Stimulated activated memory B cell treated with anti-CD40 and anti-IgM and Interleukin-4, amounts not matched to agents 10 μg/mL and 1 μg/mL and 100 μg/mL, for 72 hours (primary cell): ENCODE data around the gene CDCA5.

Source experiments
- ATAC-seq: fragments of 150-1000 bp; cut with Tn5 transposase; 2 replicates; pipeline ENCODE4 v1.10.0; 2021
- H3K27ac Mint-ChIP-seq: one replicate; pipeline ENCODE4 v1.8.0; 2022; ENCODE audit warnings: mild to moderate bottlenecking, mixed read lengths
- H3K27me3 Mint-ChIP-seq: one replicate; pipeline ENCODE4 v1.8.0; 2022; ENCODE audit warnings: mixed read lengths
- H3K36me3 Mint-ChIP-seq: one replicate; pipeline ENCODE4 v1.8.0; 2022; ENCODE audit warnings: mixed read lengths
- H3K4me1 Mint-ChIP-seq: one replicate; pipeline ENCODE4 v1.8.0; 2022; ENCODE audit warnings: mixed read lengths
- H3K4me3 Mint-ChIP-seq: one replicate; pipeline ENCODE4 v1.8.0; 2022; ENCODE audit warnings: mild to moderate bottlenecking, moderate library complexity, mixed read lengths
- H3K9me3 Mint-ChIP-seq: one replicate; pipeline ENCODE4 v1.8.0; 2022; ENCODE audit warnings: mixed read lengths

CDCA5 gene

GRCh38 chr11:65083834-65084597 is at the start of gene CDCA5, which contains the start of gene ZFPL1:
TSS of gene CDCA5 (minus strand) at chr11:65084040. CDS start at chr11:65083978, 62 bp downstream.
TSS of gene ZFPL1 (plus strand) at chr11:65084222. CDS start at chr11:65084699, 477 bp downstream.
- peak within 1 kb of the TSS; percentile 96 for H3K27ac Mint-ChIP-seq
- peaks cover 26% of the 10 kb centered on the region for H3K36me3 Mint-ChIP-seq
- ATAC-seq: peak; percentile 95
- H3K4me3 Mint-ChIP-seq: peak within 1 kb of the TSS; percentile 97
- H3K27me3 Mint-ChIP-seq: no peaks in the 10 kb centered on the region
- no peaks in the 10 kb centered on the region for H3K9me3 Mint-ChIP-seq
- H3K4me1 Mint-ChIP-seq: peaks cover 42% of the 10 kb centered on the region

- H3K27ac Mint-ChIP-seq: peak overlapping the region; percentile 98
- ATAC-seq: peak; percentile 57
- H3K4me3 Mint-ChIP-seq: peak overlapping the region; percentile 94
- H3K36me3 Mint-ChIP-seq: peaks cover 48% of the 10 kb centered on the region
- peaks cover 81% of the 10 kb centered on the region for H3K4me1 Mint-ChIP-seq
- no peaks in the 10 kb centered on the region for H3K9me3 Mint-ChIP-seq
- no peaks in the 10 kb centered on the region for H3K27me3 Mint-ChIP-seq
Observed at GRCh38 chr11:65132988-65133700, 49.3 kb upstream of the CDCA5 start.

GRCh38 chr11:65132238-65132987 is 48.6 kb upstream of the CDCA5 start:
- Mint-ChIP-seq H3K9me3 (no peaks in the 10 kb centered on the region), H3K36me3 (peaks cover 53% of the 10 kb centered on the region), H3K4me3 (peak overlapping the region; percentile 94), H3K27me3 (no peaks in the 10 kb centered on the region), H3K4me1 (peaks cover 84% of the 10 kb centered on the region), H3K27ac (peak overlapping the region; percentile 98)
- ATAC-seq: peak; percentile 80

- peaks cover 58% of the 10 kb centered on the region for H3K36me3 Mint-ChIP-seq
- peak overlapping the region; percentile 98 for H3K27ac Mint-ChIP-seq
- peak overlapping the region; percentile 94 for H3K4me3 Mint-ChIP-seq
- peaks cover 85% of the 10 kb centered on the region for H3K4me1 Mint-ChIP-seq
- no peaks in the 10 kb centered on the region for H3K9me3 Mint-ChIP-seq
- ATAC-seq: no peak
- H3K27me3 Mint-ChIP-seq: no peaks in the 10 kb centered on the region
Observed at GRCh38 chr11:65131895-65132237, 48.0 kb upstream of the CDCA5 start.

- H3K27me3 Mint-ChIP-seq: no peaks in the 10 kb centered on the region
- H3K36me3 Mint-ChIP-seq: peaks cover 60% of the 10 kb centered on the region
- H3K9me3 Mint-ChIP-seq: no peaks in the 10 kb centered on the region
- no peak for ATAC-seq
- peaks cover 85% of the 10 kb centered on the region for H3K4me1 Mint-ChIP-seq
- H3K27ac Mint-ChIP-seq: peak overlapping the region; percentile 98
- peak overlapping the region; percentile 94 for H3K4me3 Mint-ChIP-seq
Observed at GRCh38 chr11:65131417-65131776, 47.6 kb upstream of the CDCA5 start.

- Mint-ChIP-seq H3K9me3 (no peaks in the 10 kb centered on the region), H3K27me3 (no peaks in the 10 kb centered on the region), H3K4me1 (peaks cover 81% of the 10 kb centered on the region), H3K4me3 (peak overlapping the region; percentile 73), H3K27ac (peak overlapping the region; percentile 98), H3K36me3 (peaks cover 63% of the 10 kb centered on the region)
- no peak for ATAC-seq
Observed at GRCh38 chr11:65130631-65131416, 47.0 kb upstream of the CDCA5 start.

- Mint-ChIP-seq H3K27ac (peak overlapping the region; percentile 98), H3K9me3 (no peaks in the 10 kb centered on the region), H3K27me3 (no peaks in the 10 kb centered on the region), H3K4me1 (peaks cover 72% of the 10 kb centered on the region), H3K36me3 (peaks cover 70% of the 10 kb centered on the region), H3K4me3 (peak overlapping the region; percentile 73)
- ATAC-seq: no peak
Observed at GRCh38 chr11:65129649-65130441, 46.0 kb upstream of the CDCA5 start.

- Mint-ChIP-seq H3K4me3 (no peak overlapping the region), H3K27ac (no peak overlapping the region), H3K36me3 (peaks cover 71% of the 10 kb centered on the region), H3K9me3 (no peaks in the 10 kb centered on the region), H3K27me3 (no peaks in the 10 kb centered on the region), H3K4me1 (peaks cover 78% of the 10 kb centered on the region)
- no peak for ATAC-seq
Observed at GRCh38 chr11:65128182-65129145, 44.6 kb upstream of the CDCA5 start.

- peak overlapping the region; percentile 38 for H3K27ac Mint-ChIP-seq
- H3K27me3 Mint-ChIP-seq: no peaks in the 10 kb centered on the region
- no peaks in the 10 kb centered on the region for H3K9me3 Mint-ChIP-seq
- peaks cover 62% of the 10 kb centered on the region for H3K36me3 Mint-ChIP-seq
- H3K4me1 Mint-ChIP-seq: peaks cover 77% of the 10 kb centered on the region
- no peak for ATAC-seq
- H3K4me3 Mint-ChIP-seq: no peak overlapping the region
Observed at GRCh38 chr11:65127473-65128181, 43.8 kb upstream of the CDCA5 start.

- H3K27me3 Mint-ChIP-seq: no peaks in the 10 kb centered on the region
- H3K4me3 Mint-ChIP-seq: no peak overlapping the region
- ATAC-seq: no peak
- peaks cover 75% of the 10 kb centered on the region for H3K4me1 Mint-ChIP-seq
- H3K9me3 Mint-ChIP-seq: no peaks in the 10 kb centered on the region
- H3K36me3 Mint-ChIP-seq: peaks cover 62% of the 10 kb centered on the region
- H3K27ac Mint-ChIP-seq: peak overlapping the region; percentile 38
Observed at GRCh38 chr11:65126624-65127274, 42.9 kb upstream of the CDCA5 start.

GRCh38 chr11:65125197-65126056 is 41.6 kb upstream of the CDCA5 start:
- H3K4me3 Mint-ChIP-seq: no peak overlapping the region
- peaks cover 67% of the 10 kb centered on the region for H3K36me3 Mint-ChIP-seq
- no peak overlapping the region for H3K27ac Mint-ChIP-seq
- ATAC-seq: no peak
- H3K9me3 Mint-ChIP-seq: no peaks in the 10 kb centered on the region
- H3K27me3 Mint-ChIP-seq: no peaks in the 10 kb centered on the region
- H3K4me1 Mint-ChIP-seq: peaks cover 75% of the 10 kb centered on the region
